Measurements from ENCODE around the gene PNLIPRP2. TPM values are rescaled to one million over a fixed set of nuclear protein-coding genes. Genes with fewer than 3 reads are reported as not detected.

Gene PNLIPRP2
- polyA plus RNA-seq (2012; ENCODE audit: insufficient read depth, insufficient read length, low read depth): not detected

GRCh38 chr10:116620423-116621400 is at the start of gene PNLIPRP2:
Gene PNLIPRP2 (plus strand): TSS chr10:116620953.
- H3K4me1 ChIP-seq: no peaks in the 10 kb centered on the region
- no peaks in the 10 kb centered on the region for H3K9me3 ChIP-seq
- no peak for TF ChIP-seq CTCF (IDR thresholded peaks at IDR 0.05; ENCODE audit: low read depth, low read length)
- no peak for DNase-seq
- H3K4me3 ChIP-seq (ENCODE audit: low read depth, low read length): no peak within 1 kb of the TSS
- no peaks in the 10 kb centered on the region for H3K27me3 ChIP-seq
- H3K36me3 ChIP-seq: no peaks in the 10 kb centered on the region

GRCh38 chr10:116574797-116575196 is 46.0 kb upstream of the PNLIPRP2 start:
- no peak for TF ChIP-seq CTCF (IDR thresholded peaks at IDR 0.05; ENCODE audit: low read depth, low read length)
- H3K4me1 ChIP-seq: no peaks in the 10 kb centered on the region

GRCh38 chr10:116587878-116588591 is 32.7 kb upstream of the PNLIPRP2 start:
- no peaks in the 10 kb centered on the region for H3K9me3 ChIP-seq
- no peaks in the 10 kb centered on the region for H3K36me3 ChIP-seq
- no peak overlapping the region for H3K4me3 ChIP-seq (ENCODE audit: low read depth, low read length)
- TF ChIP-seq CTCF (IDR thresholded peaks at IDR 0.05; ENCODE audit: low read depth, low read length): no peak
- no peaks in the 10 kb centered on the region for H3K4me1 ChIP-seq
- DNase-seq: no peak
- H3K27me3 ChIP-seq: no peaks in the 10 kb centered on the region

More at GRCh38 chr10:116574797-116575196, 46.0 kb upstream of the PNLIPRP2 start:
- Histone ChIP-seq H3K36me3 (no peaks in the 10 kb centered on the region), H3K27me3 (no peaks in the 10 kb centered on the region), H3K4me3 (ENCODE audit: low read depth, low read length) (no peak overlapping the region), H3K9me3 (no peaks in the 10 kb centered on the region)
- DNase-seq: no peak

- H3K4me3 ChIP-seq (ENCODE audit: low read depth, low read length): no peak overlapping the region
Measured at GRCh38 chr10:116588995-116589394, 31.8 kb upstream of the PNLIPRP2 start.

GRCh38 chr10:116589926-116590325 is 30.8 kb upstream of the PNLIPRP2 start:
- no peak for TF ChIP-seq CTCF (IDR thresholded peaks at IDR 0.05; ENCODE audit: low read depth, low read length)
- no peaks in the 10 kb centered on the region for H3K27me3 ChIP-seq
- no peaks in the 10 kb centered on the region for H3K9me3 ChIP-seq
- H3K4me1 ChIP-seq: no peaks in the 10 kb centered on the region
- no peak for DNase-seq
- no peaks in the 10 kb centered on the region for H3K36me3 ChIP-seq
- H3K4me3 ChIP-seq (ENCODE audit: low read depth, low read length): no peak overlapping the region

More at GRCh38 chr10:116588995-116589394, 31.8 kb upstream of the PNLIPRP2 start:
- H3K36me3 ChIP-seq: no peaks in the 10 kb centered on the region
- no peaks in the 10 kb centered on the region for H3K4me1 ChIP-seq
- no peaks in the 10 kb centered on the region for H3K27me3 ChIP-seq
- TF ChIP-seq CTCF (IDR thresholded peaks at IDR 0.05; ENCODE audit: low read depth, low read length): no peak
- H3K9me3 ChIP-seq: no peaks in the 10 kb centered on the region
- no peak for DNase-seq
